COLO829 (cell line): ENCODE measurements around the gene HMGB1.

Experiments used
- DNase-seq: peaks from one replicate; pipeline ENCODE4 v3.0.0; 2012; ENCODE audit warnings: low spot score

The HMGB1 gene

GRCh38 chr13:30465593-30466357 lies at the start of gene HMGB1:
TSS of gene HMGB1 (minus strand) at chr13:30465936. CDS start at chr13:30463680, 2,256 bp downstream.
- peak; percentile 96 for DNase-seq

GRCh38 chr13:30510811-30511371 lies 45.2 kb upstream of the HMGB1 start:
- no peak for DNase-seq

- DNase-seq: no peak
These were observed 44.4 kb upstream of the HMGB1 start for GRCh38 chr13:30510091-30510490.

GRCh38 chr13:30509254-30510050 lies 43.7 kb upstream of the HMGB1 start:
- DNase-seq: no peak

GRCh38 chr13:30504081-30504480 lies 38.3 kb upstream of the HMGB1 start:
- no peak for DNase-seq

GRCh38 chr13:30502237-30502636 lies 36.5 kb upstream of the HMGB1 start:
- no peak for DNase-seq

- no peak for DNase-seq
These were observed 33.6 kb upstream of the HMGB1 start for GRCh38 chr13:30499338-30499737.

- no peak for DNase-seq
These were observed 30.4 kb upstream of the HMGB1 start for GRCh38 chr13:30496147-30496546.

- DNase-seq: no peak
These were observed 30.0 kb upstream of the HMGB1 start for GRCh38 chr13:30495746-30496145.

GRCh38 chr13:30493658-30494381 lies 28.1 kb upstream of the HMGB1 start:
- DNase-seq: no peak

GRCh38 chr13:30487075-30487470 lies 21.3 kb upstream of the HMGB1 start:
- no peak for DNase-seq

GRCh38 chr13:30486230-30487074 lies 20.7 kb upstream of the HMGB1 start:
- DNase-seq: no peak

- no peak for DNase-seq
These were observed 15.6 kb upstream of the HMGB1 start for GRCh38 chr13:30481241-30481760.

- DNase-seq: no peak
These were observed 14.7 kb upstream of the HMGB1 start for GRCh38 chr13:30480292-30480950.

- no peak for DNase-seq
These were observed 14.1 kb upstream of the HMGB1 start for GRCh38 chr13:30479883-30480219.

- DNase-seq: no peak
These were observed 13.6 kb upstream of the HMGB1 start for GRCh38 chr13:30479154-30479882.

GRCh38 chr13:30477346-30478195 lies 11.8 kb upstream of the HMGB1 start:
- DNase-seq: no peak

GRCh38 chr13:30473675-30474074 lies 7.9 kb upstream of the HMGB1 start:
- DNase-seq: no peak

GRCh38 chr13:30466841-30467252 lies 1.1 kb upstream of the HMGB1 start:
- DNase-seq: no peak
